Amniotic epithelial cell (primary cell): Measurements from ENCODE around the gene VDAC1.

Source experiments
- DNase-seq: peaks from one replicate; pipeline ENCODE4 v3.0.0-alpha.2; 2010; ENCODE audit warnings: low read depth

The VDAC1 gene

GRCh38 chr5:134024811-134025210 lies 20.0 kb upstream of the VDAC1 start:
- DNase-seq, result no peak

DNA sequence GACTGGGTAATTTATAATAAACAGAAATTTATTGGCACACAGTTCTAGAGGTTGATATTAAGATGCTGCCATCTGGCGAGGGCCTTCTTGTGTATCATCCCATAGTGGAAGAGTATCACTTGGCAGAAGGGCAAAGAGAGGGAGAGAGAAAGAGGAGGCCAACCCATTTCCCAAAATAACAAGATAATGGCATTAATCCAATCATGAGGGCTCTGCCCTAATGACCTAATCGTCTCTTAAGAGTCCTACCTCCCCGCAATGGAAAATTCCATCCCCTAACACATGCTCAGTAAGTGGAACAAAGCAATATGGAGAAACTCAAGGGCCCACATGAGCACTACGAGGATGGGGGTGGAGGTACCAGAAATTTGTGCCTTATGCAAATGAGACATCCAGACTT lies 17.6 kb upstream of the VDAC1 start:
- DNase-seq, result no peak

GRCh38 chr5:134020188-134020587 lies 15.4 kb upstream of the VDAC1 start:
- DNase-seq, result no peak

GRCh38 chr5:134019636-134020035 lies 14.9 kb upstream of the VDAC1 start:
- DNase-seq, result no peak

DNA sequence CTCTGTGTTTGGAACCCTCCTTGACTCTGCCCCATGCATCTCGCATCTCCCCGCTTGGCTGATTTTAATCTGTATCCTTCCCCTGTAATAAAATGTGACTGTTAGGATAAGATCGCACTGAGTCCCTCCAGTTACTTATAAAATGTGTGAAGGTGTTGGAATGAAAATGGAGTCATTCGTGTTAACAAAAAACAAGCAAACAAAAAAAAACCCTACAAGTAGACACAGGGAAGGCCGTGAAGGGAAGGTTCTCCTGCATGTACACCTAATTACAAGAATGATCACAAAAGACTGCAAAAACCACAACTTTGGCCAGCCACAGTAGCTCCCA lies 14.2 kb upstream of the VDAC1 start:
- DNase-seq, result no peak

DNA sequence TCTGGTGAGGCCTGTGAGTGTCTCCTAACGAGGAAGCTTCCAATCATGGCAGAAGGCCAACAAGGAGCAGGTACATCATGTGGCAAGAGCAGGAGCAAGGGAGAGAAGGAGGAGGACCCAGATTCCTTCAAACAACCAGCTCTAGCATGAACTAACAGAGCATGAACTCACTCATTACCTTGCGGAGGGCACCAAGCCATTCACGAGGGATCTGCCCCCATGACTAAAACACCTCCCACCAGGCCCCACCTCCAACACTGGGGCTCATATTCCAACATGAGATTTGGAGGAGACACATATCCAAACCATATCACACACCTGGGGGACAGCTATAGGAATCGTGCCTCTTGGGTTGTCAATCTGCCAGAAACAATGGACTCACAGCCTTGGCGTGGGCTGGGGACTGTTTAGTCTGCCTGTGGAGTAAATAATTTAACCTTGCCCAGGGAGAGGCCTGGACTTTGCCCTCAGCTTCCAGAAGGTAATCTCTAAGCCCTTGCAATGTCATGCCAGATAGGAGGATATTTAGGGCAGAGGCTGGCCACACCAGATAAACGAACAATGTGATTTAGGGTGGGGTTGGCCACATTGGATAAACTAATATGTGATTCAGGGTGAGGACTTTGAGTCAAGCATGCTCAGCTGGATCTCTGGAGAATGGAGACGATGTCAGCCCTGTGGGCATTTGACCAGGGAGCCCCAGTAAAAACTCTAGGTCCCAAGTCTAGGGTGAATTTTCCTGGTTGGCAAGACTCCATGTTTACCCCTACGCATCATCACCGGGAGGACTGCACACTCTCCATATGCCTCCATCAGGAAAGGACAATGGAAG lies 13.6 kb upstream of the VDAC1 start:
- DNase-seq, result peak; percentile 31

DNA sequence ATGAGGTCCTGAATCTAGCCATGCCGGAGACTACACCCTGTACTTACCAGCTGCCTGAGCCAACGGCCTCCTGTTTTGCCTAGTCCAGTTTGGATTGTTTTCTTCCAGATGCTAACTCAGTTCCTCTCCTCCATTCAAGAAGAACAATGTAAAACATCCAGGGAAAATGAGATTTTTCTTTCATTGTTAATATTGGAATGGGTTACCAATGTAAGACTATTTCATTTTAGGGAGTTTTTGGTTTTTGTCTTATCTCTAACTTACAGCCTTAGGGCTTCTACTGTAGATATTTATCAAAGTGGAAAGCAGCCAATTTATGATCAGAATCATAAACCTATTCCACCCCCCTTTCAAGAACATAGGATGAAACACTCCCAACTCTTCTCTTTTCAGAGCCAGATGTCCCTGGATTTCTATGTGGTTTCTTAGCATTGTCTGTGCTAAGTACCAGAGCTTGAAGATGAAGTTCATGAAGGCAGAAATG lies 3.5 kb upstream of the VDAC1 start:
- DNase-seq, result no peak

GRCh38 chr5:134007581-134008265 lies 2.9 kb upstream of the VDAC1 start:
- peak; percentile 33 for DNase-seq

GRCh38 chr5:134006115-134006514 lies 1.3 kb upstream of the VDAC1 start:
- DNase-seq, result no peak

- no peak for DNase-seq
Measured at GRCh38 chr5:134005417-134006061, 764 bp upstream of the VDAC1 start.

DNA sequence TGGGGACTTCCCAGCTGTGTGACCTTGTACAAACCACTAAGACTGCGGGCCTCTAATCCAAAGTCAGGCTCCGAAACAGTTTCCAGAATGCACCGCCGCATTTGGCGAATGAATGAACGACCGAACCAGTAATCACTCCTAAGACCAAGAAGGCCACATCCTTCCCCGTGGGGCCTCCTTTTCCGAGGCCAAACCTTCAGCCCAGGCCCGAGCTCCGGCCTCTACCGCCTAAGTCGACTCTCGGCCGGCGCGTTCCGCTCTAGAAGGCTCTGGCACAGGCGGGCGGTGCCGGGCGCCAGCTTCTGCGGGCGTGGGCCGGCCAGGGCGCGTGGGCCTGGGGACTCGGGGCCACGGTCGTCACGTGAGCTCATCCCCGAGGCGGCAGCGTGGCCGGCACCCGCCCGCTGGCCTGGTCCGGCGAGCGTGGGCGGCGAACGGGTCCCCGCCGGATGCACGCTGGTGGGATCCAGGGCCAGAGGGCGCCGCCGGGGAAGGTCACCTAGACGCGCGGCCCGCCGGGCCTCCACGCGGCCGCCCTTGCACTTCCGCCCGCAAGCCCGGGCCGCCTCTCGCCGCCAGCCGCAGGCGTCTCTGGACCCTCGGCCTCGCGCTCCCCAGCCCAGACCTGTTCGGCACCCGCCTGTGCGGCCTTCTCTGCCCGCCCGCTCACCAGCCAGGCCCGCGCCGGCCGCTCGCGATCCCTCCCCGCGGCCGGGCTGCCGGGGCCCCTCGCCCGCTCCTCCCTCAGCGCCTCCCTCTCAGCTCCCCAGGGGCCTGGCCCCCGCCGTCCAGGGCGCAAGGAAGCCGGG lies 754 bp downstream of the VDAC1 start:
- DNase-seq, result peak; percentile 49

DNA sequence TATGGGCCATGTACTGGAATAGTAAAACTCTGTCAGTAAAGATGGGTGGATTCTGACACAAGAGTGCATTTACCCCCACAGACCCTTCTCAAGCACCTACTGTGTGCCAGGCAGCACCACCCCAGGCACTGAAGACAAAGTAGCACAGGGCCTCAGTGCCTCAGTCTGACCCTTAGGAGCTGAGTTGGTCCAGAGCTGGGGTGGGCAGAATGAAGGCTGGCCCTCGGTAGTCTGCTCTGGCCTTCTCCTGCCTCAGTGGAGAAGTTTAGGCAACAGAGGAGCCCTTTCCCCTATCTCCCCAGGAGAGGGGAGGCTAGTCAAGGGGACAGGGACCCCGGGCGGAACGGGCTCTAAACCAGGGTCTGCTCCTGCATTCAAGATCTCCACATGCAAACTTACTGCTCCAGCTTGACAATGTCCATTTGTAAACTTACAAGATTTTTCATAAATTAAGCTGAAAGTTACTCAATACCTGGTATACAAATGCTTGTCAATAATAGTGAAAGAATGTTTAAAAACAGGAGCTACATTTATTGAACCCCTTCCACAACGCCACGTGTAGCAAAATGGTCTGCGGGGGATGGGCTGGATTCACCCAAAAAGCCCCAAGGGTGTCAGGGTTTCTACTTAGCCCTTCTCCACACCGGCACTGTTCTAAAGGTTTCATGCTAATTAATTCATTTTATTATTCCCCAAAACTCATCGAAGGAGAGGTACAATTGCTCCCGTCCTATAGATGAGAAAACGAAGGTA lies 1.5 kb downstream of the VDAC1 start:
- DNase-seq, result no peak

DNA sequence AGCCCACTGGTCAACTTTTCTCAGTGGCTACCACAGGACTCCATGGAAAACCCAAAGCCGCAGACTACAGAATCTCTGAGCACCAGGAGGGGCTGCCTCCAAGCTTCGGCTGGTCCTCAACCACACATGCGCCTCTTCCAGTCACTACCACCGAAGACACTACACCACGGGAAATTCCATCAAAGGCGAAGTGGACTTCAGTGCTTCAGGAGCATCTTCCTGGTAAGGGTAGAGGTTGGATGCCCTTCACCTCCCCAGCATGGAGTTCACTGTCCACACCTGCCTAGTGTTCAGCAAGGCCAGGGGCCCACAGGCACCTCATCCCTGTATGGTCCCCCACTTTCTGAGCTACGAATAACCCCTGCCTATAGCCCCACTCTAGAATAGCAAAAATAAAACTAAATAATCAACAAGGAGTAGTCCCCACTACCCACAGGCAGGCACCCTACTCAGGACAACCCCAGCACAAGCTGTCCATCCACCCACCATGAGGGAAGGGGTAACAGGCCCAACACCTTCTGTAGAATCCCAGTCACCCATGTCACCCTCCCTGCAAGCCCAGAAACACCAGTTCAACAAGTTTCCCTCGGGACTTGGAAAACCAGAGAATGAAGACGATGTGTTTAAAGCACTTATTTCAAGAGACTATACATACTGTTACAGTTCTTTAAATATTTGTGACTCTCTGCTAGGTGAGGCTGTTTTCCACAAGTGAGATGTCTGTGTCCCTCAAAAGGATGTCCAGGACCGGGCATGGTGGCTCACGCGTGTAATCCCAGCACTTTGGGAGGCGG lies 2.6 kb downstream of the VDAC1 start:
- DNase-seq, result no peak

DNA sequence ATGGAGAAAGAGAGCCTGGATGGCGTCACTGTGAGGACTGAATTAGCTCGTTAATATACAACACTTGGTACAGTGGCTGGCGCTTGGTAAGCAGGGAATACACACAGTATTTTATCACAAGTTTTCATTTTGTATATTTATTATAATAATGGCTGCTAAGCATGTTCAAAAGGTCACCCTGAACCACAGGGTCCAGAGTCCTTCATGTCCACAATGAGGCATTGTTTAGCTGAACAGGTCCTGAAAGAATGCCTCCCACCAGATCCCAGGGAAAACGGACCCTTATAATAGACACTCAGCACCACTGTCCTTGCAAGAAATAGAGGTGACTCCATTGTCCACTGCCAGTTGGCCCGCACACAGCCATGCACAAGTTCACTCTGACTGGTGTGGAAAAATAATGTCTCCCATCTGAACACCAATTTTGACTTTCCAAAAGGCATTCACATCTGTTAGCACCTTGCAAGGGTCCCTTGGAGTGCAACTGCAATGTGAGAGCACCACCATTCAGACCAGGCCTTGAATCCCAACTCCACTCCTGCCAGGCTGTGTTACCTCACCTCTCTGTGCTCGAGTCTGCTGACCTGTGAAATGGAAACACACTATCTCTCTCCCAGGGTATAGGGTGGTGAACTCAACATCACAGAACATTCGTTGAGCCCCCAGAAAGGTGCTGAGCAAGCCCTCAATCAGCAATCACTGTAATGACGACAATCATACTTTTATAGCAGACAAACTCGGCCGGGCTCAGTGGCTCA lies 3.9 kb downstream of the VDAC1 start:
- DNase-seq, result no peak

DNA sequence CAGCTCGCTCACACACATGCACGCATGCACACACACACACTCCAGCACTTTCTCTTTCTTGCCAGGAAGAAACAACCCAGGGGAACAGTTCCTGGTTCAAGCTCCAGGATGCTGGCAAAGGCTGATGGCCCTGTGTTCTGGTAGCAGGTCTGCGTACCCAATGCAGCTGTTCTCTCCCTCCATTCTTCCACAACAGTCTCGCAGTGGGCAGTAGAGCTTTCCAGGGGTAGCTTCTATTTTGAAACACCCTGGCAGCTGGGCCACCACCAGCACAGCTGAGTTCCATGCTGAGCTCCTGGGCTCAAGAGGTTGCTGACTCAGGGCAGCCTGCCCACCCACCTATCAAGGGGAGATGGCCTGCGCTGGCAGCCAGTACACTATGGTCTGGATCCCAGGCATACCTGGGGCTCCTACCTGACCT lies 4.7 kb downstream of the VDAC1 start:
- DNase-seq, result no peak

- DNase-seq, result no peak
Measured at GRCh38 chr5:133998807-133999206, 6.0 kb downstream of the VDAC1 start.

GRCh38 chr5:133998042-133998441 lies 6.7 kb downstream of the VDAC1 start:
- no peak for DNase-seq

DNA sequence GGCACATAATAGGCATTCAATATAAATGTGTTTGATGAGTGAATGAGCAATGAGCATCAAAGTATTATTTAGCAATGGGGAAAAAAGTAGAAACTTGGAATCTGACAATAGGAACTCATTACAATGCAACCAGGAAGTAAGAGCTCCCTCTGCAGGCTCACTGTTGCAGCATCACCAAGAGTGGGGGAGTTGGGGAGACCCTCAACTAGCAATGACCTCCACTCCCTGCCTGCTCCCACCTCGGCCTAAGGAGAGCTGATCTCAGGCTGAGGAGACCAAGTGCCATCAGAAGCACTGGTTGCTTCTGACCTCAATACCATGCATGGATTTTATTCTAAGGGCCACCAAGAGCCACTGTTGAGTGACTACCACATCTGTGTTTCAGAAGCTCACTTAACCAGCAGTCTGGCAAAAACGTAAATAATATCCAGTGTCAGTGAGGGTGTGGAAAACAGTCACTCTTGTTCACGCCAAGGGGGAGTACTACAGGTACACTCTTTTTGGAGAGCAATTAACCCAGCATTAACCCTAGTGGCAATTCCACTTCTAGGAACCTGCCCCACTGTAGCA lies 8.0 kb downstream of the VDAC1 start:
- no peak for DNase-seq

DNA sequence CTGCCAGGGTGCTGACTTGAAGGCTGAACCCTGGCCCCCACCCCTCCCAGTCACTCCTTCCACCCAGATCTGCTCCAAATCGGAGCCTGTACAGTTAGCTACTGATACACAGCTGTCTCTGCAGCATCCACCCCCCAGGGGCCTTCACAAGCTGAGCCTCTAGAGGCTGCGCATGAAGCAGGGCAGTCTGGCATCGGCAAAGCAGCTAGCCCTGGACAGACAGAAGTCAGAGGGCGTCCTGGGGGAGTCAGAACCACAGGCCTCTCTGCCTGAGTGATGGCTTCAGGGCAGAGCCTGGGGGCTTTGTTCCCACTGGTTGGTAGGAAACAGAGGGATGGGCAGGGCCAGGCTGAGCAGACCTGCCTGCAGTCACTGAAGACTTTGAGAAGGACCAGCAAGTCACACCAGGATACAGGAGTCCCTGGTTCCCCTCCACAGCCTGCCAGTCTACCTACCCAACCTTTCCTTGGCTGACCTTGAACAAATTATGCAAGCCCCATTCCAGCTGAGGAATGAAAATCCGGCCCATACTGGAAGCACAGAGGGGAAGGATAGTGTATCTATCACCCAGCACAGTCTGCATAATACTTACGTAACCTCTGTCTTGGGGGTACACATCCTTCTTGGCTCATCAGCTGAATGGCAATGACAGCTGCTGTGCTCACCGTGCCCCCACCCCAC lies 8.8 kb downstream of the VDAC1 start:
- DNase-seq, result peak; percentile 55
